ENCODE data around the gene TMEM40.
"Not testable (repeated sequence)": the region's sequence is repeated elsewhere in the genome, so short reads cannot be mapped to it uniquely, and the experiment has no call there.

TMEM40 gene

DNA sequence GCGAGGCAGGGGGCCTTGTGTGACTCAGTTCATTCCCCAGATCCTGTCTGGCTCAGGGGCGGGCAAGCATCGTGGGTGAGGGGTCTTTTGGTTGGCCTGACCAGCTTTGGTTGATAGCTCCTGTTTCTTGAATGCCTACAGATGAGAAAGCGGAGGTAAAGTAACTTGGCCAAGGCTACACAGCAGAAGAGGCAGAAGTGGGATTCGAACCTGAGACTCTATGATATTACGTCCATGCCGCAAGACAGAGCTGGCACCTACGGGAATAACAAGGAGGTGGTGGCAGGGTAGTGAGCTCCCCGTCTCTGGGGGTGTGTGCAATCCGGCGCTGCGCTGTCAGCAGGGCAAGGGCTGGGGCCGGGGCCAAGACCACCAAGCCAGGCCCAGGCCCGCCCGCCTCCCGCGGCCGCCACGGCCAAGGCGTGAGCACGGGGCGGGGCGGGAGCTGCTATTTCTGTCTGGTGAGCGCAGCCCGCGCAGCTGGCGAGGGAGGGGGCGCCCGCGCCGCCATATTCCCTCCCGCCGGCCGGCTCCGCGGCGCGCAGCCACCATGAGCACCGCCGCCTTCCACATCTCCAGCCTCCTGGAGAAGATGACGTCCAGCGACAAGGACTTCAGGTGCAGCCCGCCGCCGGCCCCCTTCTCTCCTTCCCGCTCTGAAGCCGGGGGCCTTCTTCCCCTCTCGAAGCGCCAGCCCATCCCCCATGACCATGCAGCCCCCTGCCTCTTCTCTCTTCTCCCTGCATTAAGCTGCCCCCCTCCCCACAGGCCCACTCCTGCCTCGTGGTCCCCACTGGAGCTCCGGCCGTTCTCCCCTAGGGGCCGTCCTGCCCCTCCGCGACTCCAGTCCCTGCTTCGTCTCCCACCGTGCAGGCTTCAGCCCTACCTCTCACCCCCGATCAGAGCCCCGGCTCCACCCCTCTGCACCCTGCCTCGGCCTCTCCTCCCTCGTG lies 37.4 kb upstream of the TMEM40 start, which contains the start of gene CAND2:
CAND2 (plus strand) TSS at position 510 of the 953 bp plus-strand sequence; CDS start at position 551, 41 bp downstream.
- H3K4me1 ChIP-seq (ENCODE audit: control insufficient read depth, insufficient read depth, low read length), result no peaks in the 10 kb centered on the region
- H3K9me3 ChIP-seq (ENCODE audit: control insufficient read depth, low read length), result no peaks in the 10 kb centered on the region
- peak; percentile 70 for DNase-seq (ENCODE audit: low read depth)
- peak within 1 kb of the TSS; percentile 75 for H3K4me3 ChIP-seq (ENCODE audit: low read length)
- no peaks in the 10 kb centered on the region for H3K36me3 ChIP-seq (ENCODE audit: control insufficient read depth, insufficient read depth, low read length, severe bottlenecking)
- H3K9ac ChIP-seq (ENCODE audit: low read length), result peak within 1 kb of the TSS; percentile 52
- peaks cover 7% of the 10 kb centered on the region for H3K27me3 ChIP-seq (replicated peaks; ENCODE audit: control insufficient read depth, insufficient read depth, low read length)

- Histone ChIP-seq H3K4me3 (ENCODE audit: low read length) (no peak overlapping the region), H3K27me3 (replicated peaks; ENCODE audit: control insufficient read depth, insufficient read depth, low read length) (peaks cover 13% of the 10 kb centered on the region), H3K9ac (ENCODE audit: low read length) (no peak overlapping the region), H3K9me3 (ENCODE audit: control insufficient read depth, low read length) (no peaks in the 10 kb centered on the region), H3K4me1 (ENCODE audit: control insufficient read depth, insufficient read depth, low read length) (no peaks in the 10 kb centered on the region), H3K36me3 (ENCODE audit: control insufficient read depth, insufficient read depth, low read length, severe bottlenecking) (no peaks in the 10 kb centered on the region)
- DNase-seq (ENCODE audit: low read depth), result no peak
Measured at GRCh38 chr3:12793701-12794100, 34.6 kb upstream of the TMEM40 start.

DNA sequence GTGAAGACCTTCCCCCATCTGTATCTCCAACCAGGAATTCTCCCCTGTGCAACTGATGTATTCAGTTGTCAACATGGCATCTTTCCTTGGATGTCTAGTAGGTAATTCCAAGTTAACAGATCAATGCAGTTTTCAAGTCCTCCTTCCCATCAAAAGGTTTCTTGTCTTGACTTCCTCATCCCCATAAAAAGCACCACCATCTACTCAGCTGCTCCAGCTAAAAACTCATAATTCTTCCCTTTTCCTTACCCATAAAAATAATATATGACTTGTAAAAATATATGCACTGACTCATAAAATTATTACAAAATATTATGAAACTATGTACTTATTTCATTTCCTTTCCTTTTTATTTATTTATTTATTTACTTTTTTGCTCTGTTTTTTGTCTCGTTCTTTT lies 32.4 kb upstream of the TMEM40 start:
- no peak for DNase-seq (ENCODE audit: low read depth)
- Histone ChIP-seq H3K4me3 (ENCODE audit: low read length) (no peak overlapping the region), H3K36me3 (ENCODE audit: control insufficient read depth, insufficient read depth, low read length, severe bottlenecking) (no peaks in the 10 kb centered on the region), H3K9ac (ENCODE audit: low read length) (no peak overlapping the region), H3K27me3 (replicated peaks; ENCODE audit: control insufficient read depth, insufficient read depth, low read length) (peaks cover 13% of the 10 kb centered on the region), H3K9me3 (ENCODE audit: control insufficient read depth, low read length) (no peaks in the 10 kb centered on the region), H3K4me1 (ENCODE audit: control insufficient read depth, insufficient read depth, low read length) (no peaks in the 10 kb centered on the region)

- H3K9me3 ChIP-seq (ENCODE audit: control insufficient read depth, low read length); DNase-seq (ENCODE audit: low read depth); H3K36me3 ChIP-seq (ENCODE audit: control insufficient read depth, insufficient read depth, low read length, severe bottlenecking); H3K4me3 ChIP-seq (ENCODE audit: low read length); H3K9ac ChIP-seq (ENCODE audit: low read length); H3K4me1 ChIP-seq (ENCODE audit: control insufficient read depth, insufficient read depth, low read length): not testable (repeated sequence)
- peaks cover 23% of the 10 kb centered on the region for H3K27me3 ChIP-seq (replicated peaks; ENCODE audit: control insufficient read depth, insufficient read depth, low read length)
Measured at GRCh38 chr3:12787967-12788690, 29.1 kb upstream of the TMEM40 start.

GRCh38 chr3:12787346-12787745 lies 28.3 kb upstream of the TMEM40 start:
- H3K4me1 ChIP-seq (ENCODE audit: control insufficient read depth, insufficient read depth, low read length); H3K4me3 ChIP-seq (ENCODE audit: low read length); H3K9ac ChIP-seq (ENCODE audit: low read length); H3K9me3 ChIP-seq (ENCODE audit: control insufficient read depth, low read length); H3K36me3 ChIP-seq (ENCODE audit: control insufficient read depth, insufficient read depth, low read length, severe bottlenecking): not testable (repeated sequence)
- peak; percentile 49 for DNase-seq (ENCODE audit: low read depth)
- H3K27me3 ChIP-seq (replicated peaks; ENCODE audit: control insufficient read depth, insufficient read depth, low read length), result peaks cover 31% of the 10 kb centered on the region

GRCh38 chr3:12785096-12785495 lies 26.0 kb upstream of the TMEM40 start:
- H3K27me3 ChIP-seq (replicated peaks; ENCODE audit: control insufficient read depth, insufficient read depth, low read length), result peaks cover 27% of the 10 kb centered on the region
- H3K4me3 ChIP-seq (ENCODE audit: low read length), result no peak overlapping the region
- H3K9ac ChIP-seq (ENCODE audit: low read length), result no peak overlapping the region
- H3K9me3 ChIP-seq (ENCODE audit: control insufficient read depth, low read length), result no peaks in the 10 kb centered on the region
- no peak for DNase-seq (ENCODE audit: low read depth)
- no peaks in the 10 kb centered on the region for H3K36me3 ChIP-seq (ENCODE audit: control insufficient read depth, insufficient read depth, low read length, severe bottlenecking)
- H3K4me1 ChIP-seq (ENCODE audit: control insufficient read depth, insufficient read depth, low read length), result no peaks in the 10 kb centered on the region

GRCh38 chr3:12782172-12782815 lies 23.2 kb upstream of the TMEM40 start:
- no peak overlapping the region for H3K4me3 ChIP-seq (ENCODE audit: low read length)
- peaks cover 32% of the 10 kb centered on the region for H3K27me3 ChIP-seq (replicated peaks; ENCODE audit: control insufficient read depth, insufficient read depth, low read length)
- no peaks in the 10 kb centered on the region for H3K4me1 ChIP-seq (ENCODE audit: control insufficient read depth, insufficient read depth, low read length)
- no peaks in the 10 kb centered on the region for H3K9me3 ChIP-seq (ENCODE audit: control insufficient read depth, low read length)
- no peaks in the 10 kb centered on the region for H3K36me3 ChIP-seq (ENCODE audit: control insufficient read depth, insufficient read depth, low read length, severe bottlenecking)
- no peak overlapping the region for H3K9ac ChIP-seq (ENCODE audit: low read length)
- no peak for DNase-seq (ENCODE audit: low read depth)

- DNase-seq (ENCODE audit: low read depth), result peak; percentile 39
- Histone ChIP-seq H3K4me3 (ENCODE audit: low read length) (no peak overlapping the region), H3K27me3 (replicated peaks; ENCODE audit: control insufficient read depth, insufficient read depth, low read length) (peaks cover 31% of the 10 kb centered on the region), H3K36me3 (ENCODE audit: control insufficient read depth, insufficient read depth, low read length, severe bottlenecking) (no peaks in the 10 kb centered on the region), H3K9me3 (ENCODE audit: control insufficient read depth, low read length) (peaks cover 4% of the 10 kb centered on the region), H3K9ac (ENCODE audit: low read length) (no peak overlapping the region), H3K4me1 (ENCODE audit: control insufficient read depth, insufficient read depth, low read length) (no peaks in the 10 kb centered on the region)
Measured at GRCh38 chr3:12780751-12781150, 21.7 kb upstream of the TMEM40 start.

- Histone ChIP-seq H3K9me3 (ENCODE audit: control insufficient read depth, low read length) (peaks cover 19% of the 10 kb centered on the region), H3K36me3 (ENCODE audit: control insufficient read depth, insufficient read depth, low read length, severe bottlenecking) (no peaks in the 10 kb centered on the region), H3K9ac (ENCODE audit: low read length) (no peak overlapping the region), H3K4me3 (ENCODE audit: low read length) (no peak overlapping the region), H3K4me1 (ENCODE audit: control insufficient read depth, insufficient read depth, low read length) (no peaks in the 10 kb centered on the region), H3K27me3 (replicated peaks; ENCODE audit: control insufficient read depth, insufficient read depth, low read length) (peaks cover 34% of the 10 kb centered on the region)
- no peak for DNase-seq (ENCODE audit: low read depth)
Measured at GRCh38 chr3:12777171-12777570, 18.1 kb upstream of the TMEM40 start.

- not testable (repeated sequence) for H3K4me1 ChIP-seq (ENCODE audit: control insufficient read depth, insufficient read depth, low read length); H3K4me3 ChIP-seq (ENCODE audit: low read length); H3K9ac ChIP-seq (ENCODE audit: low read length); DNase-seq (ENCODE audit: low read depth); H3K36me3 ChIP-seq (ENCODE audit: control insufficient read depth, insufficient read depth, low read length, severe bottlenecking)
- Histone ChIP-seq H3K9me3 (ENCODE audit: control insufficient read depth, low read length) (peaks cover 19% of the 10 kb centered on the region), H3K27me3 (replicated peaks; ENCODE audit: control insufficient read depth, insufficient read depth, low read length) (peaks cover 34% of the 10 kb centered on the region)
Measured at GRCh38 chr3:12775970-12776369, 16.9 kb upstream of the TMEM40 start.

- Histone ChIP-seq H3K9ac (ENCODE audit: low read length) (no peak overlapping the region), H3K9me3 (ENCODE audit: control insufficient read depth, low read length) (peaks cover 19% of the 10 kb centered on the region), H3K27me3 (replicated peaks; ENCODE audit: control insufficient read depth, insufficient read depth, low read length) (peaks cover 34% of the 10 kb centered on the region), H3K36me3 (ENCODE audit: control insufficient read depth, insufficient read depth, low read length, severe bottlenecking) (no peaks in the 10 kb centered on the region), H3K4me1 (ENCODE audit: control insufficient read depth, insufficient read depth, low read length) (no peaks in the 10 kb centered on the region), H3K4me3 (ENCODE audit: low read length) (no peak overlapping the region)
- no peak for DNase-seq (ENCODE audit: low read depth)
Measured at GRCh38 chr3:12775226-12775625, 16.2 kb upstream of the TMEM40 start.
